IMR-90 (cell line): ENCODE data around the gene NUDT9. TPM values are rescaled to one million over a fixed set of nuclear protein-coding genes. Genes with fewer than 3 reads are reported as not detected.

Source experiments
- ATAC-seq: fragments of 200-7000 bp; cut with Tn5 transposase; 2 replicates; pipeline ENCODE4 v1.9.1; 2020; ENCODE audit warnings: low read depth, mild to moderate bottlenecking, moderate library complexity
- BruUV-seq: library from RNA; stranded (reverse); fragments of 400-500 nt; replicated peaks from 2 replicates; lab custom pipeline; 2021; lab: Mats Ljungman, UMichigan
- CTCF ChIA-PET: fragments of 300-600 bp; formaldehyde crosslinking; extraction: SDS; loops from one replicate; lab custom pipeline; 2021; ENCODE audit warnings: antibody characterized with exemption; lab: Yijun Ruan, JAX
- POLR2A ChIA-PET: fragments of 300-600 bp; sonication (Branson Sonifier 250); formaldehyde crosslinking; loops from one replicate; lab custom pipeline; 2022; ENCODE audit warnings: antibody characterized with exemption; ENCODE audit not compliant: unreplicated experiment; lab: Charles Lee
- DNase-seq: peaks from one replicate; pipeline ENCODE4 v3.0.0; 2013
- H2AFZ ChIP-seq: replicated peaks from 2 replicates; pipeline ENCODE3; 2013; ENCODE audit warnings: low read length, mild to moderate bottlenecking; ENCODE audit not compliant: poor library complexity
- H2AK5ac ChIP-seq: 2 replicates; pipeline ENCODE4 v1.6.1; 2013; ENCODE audit warnings: low read depth, low read length, inconsistent platforms
- H2AK9ac ChIP-seq: replicated peaks from 2 replicates; pipeline ENCODE3; 2013; ENCODE audit warnings: mild to moderate bottlenecking, low read depth, low read length, moderate library complexity; ENCODE audit not compliant: poor library complexity
- H2BK120ac ChIP-seq: 2 replicates; pipeline ENCODE4 v1.6.1; 2013; ENCODE audit warnings: low read depth, low read length, inconsistent platforms
- H2BK15ac ChIP-seq: 3 replicates; pipeline ENCODE4 v1.6.1; 2013; ENCODE audit warnings: low read depth, low read length, inconsistent platforms
- H2BK20ac ChIP-seq: 2 replicates; pipeline ENCODE4 v1.6.1; 2013; ENCODE audit warnings: low read depth, mild to moderate bottlenecking, inconsistent platforms, low read length, moderate library complexity
- H2BK5ac ChIP-seq: 2 replicates; pipeline ENCODE4 v1.6.1; 2013; ENCODE audit warnings: mild to moderate bottlenecking, low read depth, low read length, inconsistent platforms; ENCODE audit not compliant: poor library complexity, severe bottlenecking
- H3K14ac ChIP-seq: replicated peaks from 2 replicates; pipeline ENCODE4 v1.6.1; 2013; ENCODE audit warnings: low read depth, low read length, inconsistent platforms
- H3K18ac ChIP-seq: 2 replicates; pipeline ENCODE4 v1.6.1; 2013; ENCODE audit warnings: low read depth, low read length, control low read depth
- H3K23ac ChIP-seq: 2 replicates; pipeline ENCODE4 v1.6.1; 2013; ENCODE audit warnings: low read depth, low read length, inconsistent platforms
- H3K27ac ChIP-seq: 2 replicates; pipeline ENCODE4 v1.5.1; 2013; ENCODE audit warnings: mild to moderate bottlenecking, control low read depth, low read length; ENCODE audit not compliant: insufficient read depth
- H3K27me3 ChIP-seq: 2 replicates; pipeline ENCODE4 v1.6.1; 2013; ENCODE audit warnings: low read length; ENCODE audit not compliant: control insufficient read depth, insufficient read depth
- H3K36me3 ChIP-seq: 2 replicates; pipeline ENCODE4 v1.6.1; 2013; ENCODE audit warnings: low read length, mixed read lengths; ENCODE audit not compliant: control insufficient read depth, insufficient read depth
- H3K4ac ChIP-seq: 2 replicates; pipeline ENCODE4 v1.6.1; 2013; ENCODE audit warnings: low read depth, low read length, inconsistent platforms
- H3K4me1 ChIP-seq: 2 replicates; pipeline ENCODE4 v1.6.1; 2013; ENCODE audit warnings: low read length, mixed read lengths; ENCODE audit not compliant: control insufficient read depth, insufficient read depth
- H3K4me2 ChIP-seq: 2 replicates; pipeline ENCODE4 v1.6.1; 2013; ENCODE audit warnings: low read depth, mild to moderate bottlenecking, control low read depth, low read length, moderate library complexity
- H3K4me3 ChIP-seq: 2 replicates; pipeline ENCODE4 v1.5.1; 2013; ENCODE audit warnings: low read depth, mild to moderate bottlenecking, control low read depth, low read length, moderate library complexity; ENCODE audit not compliant: insufficient read depth
- H3K56ac ChIP-seq: 2 replicates; pipeline ENCODE4 v1.6.1; 2013; ENCODE audit warnings: low read length, inconsistent platforms; ENCODE audit not compliant: insufficient read depth; ENCODE audit errors: extremely low read depth
- H3K79me1 ChIP-seq, 2 experiments: 2 replicates each; pipeline ENCODE4 v1.6.1; 2013; ENCODE audit warnings: low read length in 2 of 2, inconsistent platforms in 1 of 2, low read depth in 1 of 2
- H3K9ac ChIP-seq: 2 replicates; pipeline ENCODE4 v1.6.1; 2013; ENCODE audit warnings: low read depth, low read length, control low read depth
- H3K9me1 ChIP-seq: 2 replicates; pipeline ENCODE4 v1.6.1; 2013; ENCODE audit warnings: low read length, inconsistent platforms; ENCODE audit not compliant: insufficient read depth
- H3K9me3 ChIP-seq: 2 replicates; pipeline ENCODE4 v1.6.1; 2013; ENCODE audit warnings: low read length; ENCODE audit not compliant: control insufficient read depth, insufficient read depth
- H4K20me1 ChIP-seq: 2 replicates; pipeline ENCODE4 v1.6.1; 2013; ENCODE audit warnings: low read length, inconsistent platforms; ENCODE audit not compliant: insufficient read depth
- H4K5ac ChIP-seq: 2 replicates; pipeline ENCODE4 v1.6.1; 2013; ENCODE audit warnings: mild to moderate bottlenecking, low read depth, low read length, control low read depth
- H4K8ac ChIP-seq, 2 experiments: 2 replicates each; pipeline ENCODE4 v1.6.1; 2013; ENCODE audit warnings: low read depth in 2 of 2, low read length in 2 of 2, control low read depth in 1 of 2, inconsistent platforms in 1 of 2
- H4K91ac ChIP-seq: 2 replicates; pipeline ENCODE4 v1.6.1; 2013; ENCODE audit warnings: low read depth, low read length, inconsistent platforms; ENCODE audit not compliant: insufficient read depth
- CHD1 ChIP-seq: IDR thresholded peaks from 2 replicates; pipeline ENCODE4 v1.6.1; 2012; ENCODE audit warnings: low read depth, low read length, improper control_type of control experiment
- MAZ ChIP-seq: IDR thresholded peaks from 2 replicates; pipeline ENCODE4 v1.6.1; 2012; ENCODE audit warnings: low read depth, mild to moderate bottlenecking, low read length, improper control_type of control experiment, moderate library complexity, borderline replicate concordance
- NFE2L2 ChIP-seq: fragments of 150-350 bp; IDR thresholded peaks from 2 replicates; pipeline ENCODE4 v1.6.1; 2016; ENCODE audit warnings: low read depth, mild to moderate bottlenecking, low read length
- POLR2A ChIP-seq: IDR thresholded peaks from 2 replicates; pipeline ENCODE4 v1.6.1; 2012; ENCODE audit warnings: mild to moderate bottlenecking, low read depth, low read length
- RAD21 ChIP-seq: IDR thresholded peaks from 2 replicates; pipeline ENCODE4 v1.6.1; 2012; ENCODE audit warnings: low read length, improper control_type of control experiment
- RFX5 ChIP-seq: IDR thresholded peaks from 2 replicates; pipeline ENCODE4 v1.8.0; 2012; ENCODE audit warnings: low read depth, mild to moderate bottlenecking, low read length, moderate library complexity
- SMC3 ChIP-seq: fragments of 150-350 bp; IDR thresholded peaks from 2 replicates; pipeline ENCODE4 v1.6.1; 2016; ENCODE audit warnings: low read depth, mild to moderate bottlenecking, antibody characterized with exemption, low read length, moderate library complexity
- WGBS, 2 experiments: methylation state at CpG; one replicate each; pipeline versions ENCODE4 v1.1.5 to v1.1.7; 2013; ENCODE audit warnings: missing lambda C conversion rate in 2 of 2; ENCODE audit not compliant: insufficient read length in 1 of 2; ENCODE audit errors: extremely low coverage in 2 of 2; 5-methylcytosine and 5-hydroxymethylcytosine counted together
- dilution Hi-C: fragments of 300-500 bp; cut with HindIII; formaldehyde crosslinking; loops from one replicate; pipeline ENCODE4 v1.14.3; 2018; ENCODE audit warnings: low sequenced_read_pairs; ENCODE audit not compliant: unreplicated experiment
- in situ Hi-C: fragments of 300-500 bp; cut with MboI; formaldehyde crosslinking; loops from 3 replicates; pipeline ENCODE4 v1.14.3; 2019; ENCODE audit warnings: low sequenced_read_pairs, inconsistent platforms, mixed read lengths
- intact Hi-C: fragments of 100-400 bp; cut with micrococcal nuclease; formaldehyde crosslinking; loops from 2 replicates; pipeline ENCODE4 v1.10.0; 2022
- polyA plus RNA-seq, 3 experiments: library from polyadenylated mRNA; depleted of rRNA; stranded (reverse); fragments of >200 nt; gene quantifications; 2 replicates each; pipeline ENCODE4 v1.2.3, GENCODE V29; 2012; ENCODE audit warnings: low replicate concordance in 1 of 3
- total RNA-seq: library from RNA; depleted of rRNA; stranded (reverse); fragments of >200 nt; gene quantifications from 2 replicates; pipeline ENCODE4 v1.2.3, GENCODE V29; 2012
- TF ChIP-seq, protein P1 (sequence below): fragments of 150-350 bp; IDR thresholded peaks from 2 replicates; pipeline ENCODE4 v1.6.1; 2017; ENCODE audit warnings: mild to moderate bottlenecking, antibody characterized with exemption, low read length, low read depth
- TF ChIP-seq, protein P2 (sequence below): conservative IDR thresholded peaks from 2 replicates; pipeline ENCODE4 v1.5.1; 2012; ENCODE audit warnings: mild to moderate bottlenecking, low read depth, low read length, improper control_type of control experiment
- TF ChIP-seq, protein P3 (sequence below): fragments of 150-350 bp; IDR thresholded peaks from 2 replicates; pipeline ENCODE4 v1.6.1; 2016; ENCODE audit warnings: low read depth, mild to moderate bottlenecking, low read length, moderate library complexity, borderline replicate concordance

NUDT9 gene
- total and polyA plus RNA-seq, 2 of the 4 experiments (the other 2 are of a cell fraction): 10.0 to 23.5 TPM

DNA sequence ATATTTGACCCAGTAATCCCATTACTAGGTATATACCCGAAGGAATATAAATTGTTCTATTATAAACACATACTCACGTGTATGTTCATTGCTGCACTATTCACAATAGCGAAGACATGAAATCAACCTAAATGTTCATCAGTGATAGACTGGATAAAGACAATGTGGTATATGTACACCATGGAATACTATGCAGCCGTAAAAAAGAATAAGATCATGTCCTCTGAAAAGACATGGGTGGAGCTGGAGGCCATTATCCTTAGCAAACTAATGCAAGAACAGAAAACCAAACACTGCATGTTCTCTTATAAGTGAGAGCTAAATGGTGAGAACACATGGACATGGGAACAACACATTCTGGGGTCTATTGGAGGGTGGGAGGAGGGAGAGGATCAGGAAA is 36.5 kb downstream of the NUDT9 start:
- Histone ChIP-seq H3K4me1 (no peaks in the 10 kb centered on the region; the same call in 1 of the 2 replicates), H3K9me3 (no peaks in the 10 kb centered on the region), H3K9me1 (no peaks in the 10 kb centered on the region), H3K9ac (no peak overlapping the region), H3K23ac (no peak overlapping the region), H4K8ac (no peak overlapping the region), H2BK120ac (no peak overlapping the region), H4K5ac (no peak overlapping the region), H2AK5ac (no peak overlapping the region), H4K91ac (no peak overlapping the region), H3K27me3 (no peaks in the 10 kb centered on the region), H2AK9ac (no peak overlapping the region), H3K4me2 (no peak overlapping the region), H3K18ac (no peak overlapping the region), H3K27ac (no peak overlapping the region), H3K14ac (no peak overlapping the region), H3K79me1 (no peaks in the 10 kb centered on the region), H2BK5ac (no peak overlapping the region), H2BK15ac (no peak overlapping the region), H4K20me1 (no peaks in the 10 kb centered on the region), H3K4me3 (no peak overlapping the region), H2BK20ac (no peak overlapping the region), H2AFZ (no peak overlapping the region), H3K56ac (no peak overlapping the region), H3K36me3 (peaks cover 7% of the 10 kb centered on the region; the same call in 1 of the 2 replicates), H3K4ac (no peak overlapping the region)
- no TSS peak for BruUV-seq
- in situ Hi-C loops: loop anchor here (10.0 to 25.0 kb wide), 2 partner anchors 294 to 547 kb away; no protein-coding TSS in a partner anchor
- DNase-seq (no peak), ATAC-seq (no peak)
- ChIA-PET CTCF (interaction anchor here (1.3 kb wide), 1 partner anchor 83 kb away, joined by 7 read pairs; no protein-coding TSS in a partner anchor), POLR2A (no interaction called here)
- dilution Hi-C loops: no loop called here
- no CpG with 5 or more reads among the region's 4 CpGs for WGBS, 2 experiments
- TF ChIP-seq, protein P1, sequence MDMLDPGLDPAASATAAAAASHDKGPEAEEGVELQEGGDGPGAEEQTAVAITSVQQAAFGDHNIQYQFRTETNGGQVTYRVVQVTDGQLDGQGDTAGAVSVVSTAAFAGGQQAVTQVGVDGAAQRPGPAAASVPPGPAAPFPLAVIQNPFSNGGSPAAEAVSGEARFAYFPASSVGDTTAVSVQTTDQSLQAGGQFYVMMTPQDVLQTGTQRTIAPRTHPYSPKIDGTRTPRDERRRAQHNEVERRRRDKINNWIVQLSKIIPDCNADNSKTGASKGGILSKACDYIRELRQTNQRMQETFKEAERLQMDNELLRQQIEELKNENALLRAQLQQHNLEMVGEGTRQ: no peak
- TF ChIP-seq RFX5 (no peak), CHD1 (no peak), RAD21 (no peak), POLR2A (no peak), SMC3 (no peak), MAZ (no peak), NFE2L2 (no peak)
- TF ChIP-seq, protein P2, sequence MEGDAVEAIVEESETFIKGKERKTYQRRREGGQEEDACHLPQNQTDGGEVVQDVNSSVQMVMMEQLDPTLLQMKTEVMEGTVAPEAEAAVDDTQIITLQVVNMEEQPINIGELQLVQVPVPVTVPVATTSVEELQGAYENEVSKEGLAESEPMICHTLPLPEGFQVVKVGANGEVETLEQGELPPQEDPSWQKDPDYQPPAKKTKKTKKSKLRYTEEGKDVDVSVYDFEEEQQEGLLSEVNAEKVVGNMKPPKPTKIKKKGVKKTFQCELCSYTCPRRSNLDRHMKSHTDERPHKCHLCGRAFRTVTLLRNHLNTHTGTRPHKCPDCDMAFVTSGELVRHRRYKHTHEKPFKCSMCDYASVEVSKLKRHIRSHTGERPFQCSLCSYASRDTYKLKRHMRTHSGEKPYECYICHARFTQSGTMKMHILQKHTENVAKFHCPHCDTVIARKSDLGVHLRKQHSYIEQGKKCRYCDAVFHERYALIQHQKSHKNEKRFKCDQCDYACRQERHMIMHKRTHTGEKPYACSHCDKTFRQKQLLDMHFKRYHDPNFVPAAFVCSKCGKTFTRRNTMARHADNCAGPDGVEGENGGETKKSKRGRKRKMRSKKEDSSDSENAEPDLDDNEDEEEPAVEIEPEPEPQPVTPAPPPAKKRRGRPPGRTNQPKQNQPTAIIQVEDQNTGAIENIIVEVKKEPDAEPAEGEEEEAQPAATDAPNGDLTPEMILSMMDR: no peak
- TF ChIP-seq, protein P3, sequence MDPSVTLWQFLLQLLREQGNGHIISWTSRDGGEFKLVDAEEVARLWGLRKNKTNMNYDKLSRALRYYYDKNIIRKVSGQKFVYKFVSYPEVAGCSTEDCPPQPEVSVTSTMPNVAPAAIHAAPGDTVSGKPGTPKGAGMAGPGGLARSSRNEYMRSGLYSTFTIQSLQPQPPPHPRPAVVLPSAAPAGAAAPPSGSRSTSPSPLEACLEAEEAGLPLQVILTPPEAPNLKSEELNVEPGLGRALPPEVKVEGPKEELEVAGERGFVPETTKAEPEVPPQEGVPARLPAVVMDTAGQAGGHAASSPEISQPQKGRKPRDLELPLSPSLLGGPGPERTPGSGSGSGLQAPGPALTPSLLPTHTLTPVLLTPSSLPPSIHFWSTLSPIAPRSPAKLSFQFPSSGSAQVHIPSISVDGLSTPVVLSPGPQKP: no peak
- intact Hi-C loops: no loop called here
